Fibroblast of peridontal ligament (primary cell): ENCODE measurements around the gene PPT2.
"Not testable (repeated sequence)": the region's sequence is repeated elsewhere in the genome, so short reads cannot be mapped to it uniquely, and the experiment has no call there.

Experiments used
- DNase-seq: peaks from one replicate; pipeline ENCODE4 v3.0.0-alpha.2; 2010; ENCODE audit errors: extremely low read depth

Gene PPT2

GRCh38 chr6:32204268-32204715 is 50.4 kb downstream of the PPT2 start:
- DNase-seq = no peak

GRCh38 chr6:32208996-32209395 is 55.1 kb downstream of the PPT2 start:
- DNase-seq = no peak

DNA sequence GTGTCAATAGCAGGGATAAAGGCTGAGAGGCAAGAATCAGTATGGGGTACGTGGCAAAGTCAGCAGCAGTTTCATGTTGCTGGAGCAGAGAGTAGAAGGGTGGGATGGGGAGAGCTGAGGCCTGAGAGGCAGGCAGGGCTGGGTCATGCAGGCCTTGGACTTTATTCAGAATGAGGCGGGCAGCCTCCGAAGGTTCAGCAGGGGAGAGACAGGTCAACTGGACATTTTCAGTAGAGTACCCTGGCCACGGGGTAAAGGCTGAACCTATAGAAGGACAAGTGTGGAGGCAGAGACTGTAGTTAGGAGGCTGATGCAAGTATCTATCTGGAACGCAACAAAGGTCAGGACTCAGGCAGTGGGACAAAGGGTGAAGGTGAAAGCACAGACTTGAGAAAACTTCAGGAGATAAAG is 56.3 kb downstream of the PPT2 start:
- DNase-seq = no peak

DNA sequence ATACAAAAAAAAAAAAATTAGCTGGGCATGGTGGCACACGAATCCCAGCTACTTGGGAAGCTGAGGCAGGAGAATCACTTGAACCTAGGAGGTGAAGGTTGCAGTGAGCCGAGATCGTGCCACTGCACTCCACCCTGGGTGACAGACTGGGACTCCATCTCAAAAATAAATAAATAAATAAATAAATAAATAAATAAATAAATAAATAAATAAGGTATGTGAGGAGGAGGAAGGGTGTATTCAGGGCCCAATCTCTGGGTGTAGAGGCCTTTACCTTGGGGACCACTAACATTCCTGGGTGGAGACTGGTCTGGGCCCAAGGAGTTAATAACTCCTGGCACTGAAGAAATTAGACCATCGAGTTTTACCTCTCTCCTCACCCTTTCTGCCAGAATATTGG is 57.5 kb downstream of the PPT2 start:
- not testable (repeated sequence) for DNase-seq

- no peak for DNase-seq
These were observed 58.3 kb downstream of the PPT2 start for GRCh38 chr6:32212076-32212760.
